Renal cortical epithelial cell (primary cell): ENCODE data around the gene CCL28. TPM values are rescaled to one million over a fixed set of nuclear protein-coding genes. Genes with fewer than 3 reads are reported as not detected.

Experiments
- DNase-seq: peaks from one replicate; pipeline ENCODE4 v3.0.0-alpha.2; 2011; ENCODE audit warnings: low read depth
- total RNA-seq: library from RNA; depleted of rRNA; stranded (reverse); fragments of >200 nt; gene quantifications from 2 replicates; pipeline ENCODE4 v1.2.3, GENCODE V29; 2014

CCL28 gene
- total RNA-seq, 1 donor from 2014 or later = 11.0 TPM

DNA sequence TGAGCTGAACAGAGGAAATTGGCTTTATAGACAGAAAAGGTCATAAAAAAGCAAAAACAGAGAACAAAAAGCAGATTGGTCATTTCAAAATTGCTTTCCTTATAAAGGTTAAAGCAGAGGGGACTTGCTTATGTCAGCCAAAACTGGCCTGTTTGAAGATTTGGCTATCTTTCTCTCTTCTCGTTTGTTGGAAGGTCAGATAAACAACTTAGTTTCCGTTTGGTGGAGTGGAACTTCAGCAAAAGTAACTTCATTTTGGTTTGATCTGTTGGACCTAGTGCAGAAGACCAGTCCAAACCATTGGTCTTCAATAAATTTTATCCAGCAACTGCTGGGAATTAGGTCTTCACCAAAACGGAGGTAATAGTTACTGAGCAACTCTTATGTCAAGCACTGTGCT, 53.9 kb downstream of the CCL28 start:
- no peak for DNase-seq

DNA sequence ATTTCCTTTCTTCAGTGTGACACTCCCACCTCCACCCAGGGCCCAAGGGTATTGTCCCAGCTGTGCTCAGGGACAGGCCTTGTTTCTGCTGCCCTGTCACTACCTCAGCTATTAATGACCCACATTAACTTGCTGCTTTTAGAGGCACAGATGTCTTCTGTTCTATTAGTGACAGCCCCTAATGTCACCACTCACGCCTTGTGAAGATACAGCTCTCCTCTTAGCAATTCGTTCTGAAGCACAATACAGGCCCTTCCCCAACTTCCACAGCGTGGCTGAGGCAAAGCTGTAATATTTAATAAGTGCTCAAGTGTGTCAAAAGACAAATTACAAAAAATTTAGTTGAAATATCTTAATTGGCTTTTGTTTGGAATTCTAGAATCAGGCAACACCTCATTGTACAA, 54.3 kb downstream of the CCL28 start:
- no peak for DNase-seq

DNA sequence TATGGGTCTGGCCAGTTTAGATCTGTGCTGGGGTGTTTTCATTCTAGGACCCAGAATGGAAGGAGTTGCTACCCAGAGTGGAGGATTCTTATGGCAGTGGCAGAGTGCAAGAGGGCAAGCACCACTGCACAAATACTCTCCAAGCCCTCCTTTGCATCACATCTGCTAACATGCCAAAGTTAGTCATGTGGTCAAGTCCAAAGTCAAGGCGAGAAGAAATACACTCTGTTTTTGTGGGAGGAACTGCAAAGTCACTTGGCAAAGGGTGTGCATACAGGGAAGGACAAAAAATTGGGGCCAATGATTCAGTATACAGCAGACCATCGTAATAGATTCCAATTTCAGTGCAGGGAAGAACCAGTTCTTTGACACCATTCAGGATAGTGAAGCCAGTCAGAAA, 55.1 kb downstream of the CCL28 start:
- DNase-seq = no peak

DNA sequence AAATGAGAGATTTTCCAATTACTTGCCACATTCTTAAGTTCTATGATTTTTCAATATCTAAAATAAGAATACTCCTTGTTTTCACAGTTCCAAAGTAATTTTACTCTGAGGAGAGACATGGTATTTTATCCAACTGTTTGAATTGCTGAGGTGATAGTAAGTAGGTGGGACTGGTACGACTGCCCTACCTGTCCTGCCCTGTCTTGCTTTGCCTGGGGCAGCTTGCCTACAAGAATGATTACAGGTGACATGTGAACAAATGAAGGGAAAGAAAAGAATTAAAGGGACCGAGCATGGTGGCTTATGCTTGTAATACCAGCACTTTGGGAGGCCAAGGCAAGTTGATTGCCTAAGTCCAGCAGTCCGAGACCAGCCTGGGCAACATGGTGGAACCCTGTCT, 57.4 kb downstream of the CCL28 start:
- no peak for DNase-seq

DNA sequence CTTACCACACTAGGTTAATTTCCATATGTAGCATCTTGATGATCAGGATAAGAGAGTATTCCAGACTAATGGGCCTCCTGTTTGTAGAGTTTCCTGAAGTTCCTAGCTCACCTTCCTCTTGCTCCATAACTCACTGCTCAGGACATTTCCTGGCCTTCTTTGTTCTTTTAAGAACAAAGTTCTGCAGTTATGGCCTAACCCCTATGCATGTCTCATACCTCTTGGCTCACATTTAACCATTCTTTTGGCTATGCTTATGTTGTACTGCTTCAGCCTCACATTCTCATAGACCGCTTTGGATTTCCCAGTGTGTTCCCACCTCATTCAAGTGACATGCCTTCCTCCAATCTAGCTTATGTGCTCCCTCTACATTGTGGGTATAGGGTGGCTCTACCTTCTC, 58.5 kb downstream of the CCL28 start:
- no peak for DNase-seq

DNA sequence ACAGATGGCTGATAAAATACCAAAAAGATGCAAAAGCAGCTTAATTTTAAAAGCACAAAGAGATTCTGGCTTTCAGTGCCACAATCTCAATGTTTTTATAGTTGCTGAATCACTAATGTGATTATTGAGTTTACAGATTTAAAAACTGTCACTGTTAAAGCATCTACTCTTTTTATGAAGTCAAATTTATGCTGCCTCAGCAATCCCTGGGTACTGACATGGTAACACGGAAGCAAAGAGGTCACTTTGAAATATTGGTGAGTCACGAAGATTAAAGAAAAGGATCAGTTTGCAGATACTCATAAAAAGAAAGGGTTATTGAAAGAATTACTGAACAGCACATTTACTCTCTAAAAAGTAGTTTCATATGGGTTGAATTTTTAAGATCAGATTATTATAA, 59.3 kb downstream of the CCL28 start:
- DNase-seq = no peak

DNA sequence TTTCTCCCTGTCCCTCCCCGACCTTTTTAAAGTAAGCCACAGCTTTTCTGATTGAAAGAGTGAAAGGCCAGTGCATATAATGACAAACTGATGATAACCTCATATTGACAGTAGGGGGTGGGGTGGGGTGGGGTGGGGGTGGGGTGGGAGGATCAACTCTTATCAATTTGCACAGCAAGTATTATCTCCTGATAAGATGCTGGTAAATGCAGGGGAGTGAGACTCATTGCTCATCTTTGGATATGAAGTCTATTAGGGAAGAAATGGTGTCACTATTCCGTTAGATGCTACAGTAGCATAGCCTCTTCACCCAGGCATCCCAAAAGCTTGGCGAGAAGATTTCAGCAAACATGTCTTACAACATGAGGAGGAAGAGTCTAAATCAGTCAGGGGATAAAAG, 60.1 kb downstream of the CCL28 start:
- DNase-seq = no peak

DNA sequence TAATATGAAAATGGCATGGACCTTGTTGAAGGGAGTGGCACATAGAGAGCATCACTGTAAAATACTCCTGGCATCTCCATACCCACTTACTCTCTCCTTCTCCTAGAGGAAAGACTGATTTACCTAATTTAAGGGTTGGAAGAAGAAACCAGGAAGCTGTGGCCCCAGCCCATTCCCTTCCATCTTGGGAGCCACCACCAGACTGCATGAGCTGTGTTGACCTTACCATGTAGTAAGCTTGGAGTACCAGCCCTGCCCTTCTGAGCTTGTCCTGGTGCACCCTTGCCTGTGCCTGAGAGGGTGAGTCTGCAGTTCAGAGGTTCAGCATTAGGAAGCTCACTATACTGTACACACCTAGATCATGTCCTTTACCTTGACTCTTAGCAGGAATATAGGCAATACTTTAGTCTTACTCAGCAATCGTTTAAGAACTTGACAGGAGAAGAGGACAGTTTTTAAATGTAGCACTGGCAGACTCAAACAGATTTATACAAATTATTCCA, 63.3 kb downstream of the CCL28 start:
- DNase-seq = no peak

DNA sequence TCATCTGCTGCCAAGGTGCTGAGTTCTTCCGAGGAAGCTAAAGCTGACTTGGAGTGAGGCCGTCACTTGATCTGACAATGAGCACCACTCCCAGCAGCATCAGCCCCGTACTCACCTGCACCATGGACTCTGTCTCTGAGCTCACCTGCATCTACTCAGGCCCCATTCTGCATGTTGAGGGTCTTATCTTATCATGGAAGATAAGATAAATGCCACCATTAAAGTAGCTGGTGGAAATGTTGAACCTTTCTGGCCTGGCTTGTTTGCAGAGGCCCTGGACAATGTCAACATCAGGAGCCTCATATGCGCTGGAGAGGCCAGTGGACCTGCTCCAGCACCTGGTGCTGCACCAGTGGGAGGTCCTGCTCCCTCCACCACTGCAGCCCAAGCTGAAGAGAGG, 64.0 kb downstream of the CCL28 start:
- no peak for DNase-seq

DNA sequence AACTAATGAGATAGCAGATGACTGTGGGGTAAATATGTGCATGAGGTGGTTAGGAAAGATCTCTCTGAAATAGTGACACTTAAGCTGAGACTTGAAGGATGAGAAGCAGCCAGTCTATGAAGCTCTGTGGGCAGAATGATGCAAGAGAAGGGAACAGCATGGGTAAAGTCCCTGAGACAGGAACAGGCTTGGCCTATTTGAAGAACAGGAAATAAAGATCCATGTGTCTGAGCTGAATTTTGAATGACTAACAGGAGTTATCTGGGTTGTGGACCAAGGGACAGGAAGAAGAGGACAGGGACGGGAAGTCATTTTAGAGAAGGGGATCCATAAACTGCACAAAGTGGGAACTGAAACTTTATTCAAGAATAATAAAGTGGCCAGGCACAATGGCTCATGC, 73.3 kb downstream of the CCL28 start:
- DNase-seq = no peak

DNA sequence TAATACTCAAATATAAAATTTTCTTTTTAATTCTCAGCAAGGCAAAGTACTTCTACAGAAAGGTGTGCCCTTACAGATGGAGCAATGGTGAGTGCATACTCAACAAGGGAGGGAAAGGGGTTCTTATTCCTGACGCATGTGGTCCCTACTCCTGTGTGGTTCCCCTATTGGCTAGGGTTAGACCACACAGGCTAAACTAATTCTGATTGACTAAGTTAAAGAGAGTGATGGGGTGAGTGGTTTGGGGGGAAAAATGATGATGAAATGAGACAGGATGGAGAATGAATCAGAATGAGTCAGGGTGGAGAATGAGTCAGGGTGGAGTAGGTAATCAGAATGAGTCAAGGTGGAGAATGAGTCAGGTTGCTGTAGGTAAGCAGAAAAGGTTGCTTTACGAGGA, 76.0 kb downstream of the CCL28 start:
- DNase-seq = peak; percentile 38

DNA sequence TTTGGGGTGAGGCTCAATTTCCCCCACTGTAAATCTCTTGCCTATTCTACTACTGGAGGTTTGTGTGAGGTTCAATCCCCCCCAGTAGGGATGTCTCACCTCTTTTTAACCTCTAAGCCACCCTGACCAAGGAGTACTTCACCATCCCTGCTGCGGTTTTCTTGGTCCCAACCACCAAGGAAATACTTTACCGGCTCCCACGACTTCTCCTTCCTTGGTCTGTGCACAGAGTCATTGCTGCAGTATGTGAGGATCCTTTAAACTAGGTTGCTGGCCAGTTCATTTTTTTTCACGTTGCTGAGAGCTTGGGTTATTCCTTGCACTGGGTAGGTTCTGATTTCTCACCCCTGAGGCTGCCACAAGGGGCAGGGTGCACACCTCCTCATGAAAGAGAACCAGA, 76.5 kb downstream of the CCL28 start:
- DNase-seq = no peak

DNA sequence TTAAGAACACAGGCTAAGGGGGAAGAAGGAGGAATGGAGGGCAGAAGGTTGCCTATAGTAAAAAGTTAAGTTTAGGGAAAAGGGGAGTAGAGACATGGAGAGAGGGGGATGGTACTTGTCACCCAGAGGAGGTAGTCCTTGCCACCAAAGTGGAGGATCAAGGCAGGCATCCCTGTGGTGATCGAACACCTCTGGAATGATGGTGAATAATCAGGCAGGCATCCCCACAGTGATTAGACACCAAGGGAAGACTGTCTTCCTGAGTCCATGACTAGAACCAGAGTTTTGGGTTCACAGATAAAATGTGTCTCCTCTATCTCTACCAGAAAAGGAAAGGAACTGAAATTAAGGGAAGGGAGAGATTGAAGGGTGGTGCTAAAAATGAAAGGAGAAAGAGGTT, 79.8 kb downstream of the CCL28 start:
- no peak for DNase-seq

Other genes starting within 250 kb of the CCL28 start
- 0.80 TPM in 1 of 2 replicates, not detected in the other for gene NIM1K, start 220.2 kb downstream of the CCL28 start, total RNA-seq
- 39.0 and 136 TPM in 2 replicates for gene HMGCS1, start 99.0 kb downstream of the CCL28 start, total RNA-seq
- 27.8 and 29.4 TPM in 2 replicates for gene TMEM267, start 71.5 kb upstream of the CCL28 start, total RNA-seq
- gene C5orf34, start 102.8 kb upstream of the CCL28 start, total RNA-seq = 1.7 and 3.0 TPM in 2 replicates
- gene PAIP1, start 144.7 kb upstream of the CCL28 start, total RNA-seq = 199 and 205 TPM in 2 replicates
- gene NNT, start 190.8 kb upstream of the CCL28 start, total RNA-seq = 66.7 and 147 TPM in 2 replicates